GM10266 (cell line): Measurements from ENCODE around the gene SKAP2.

Experiments
- DNase-seq: peaks from one replicate; pipeline ENCODE4 v3.0.0; 2012; ENCODE audit errors: extremely low spot score
- CTCF ChIP-seq: IDR thresholded peaks from 2 replicates; pipeline ENCODE4 v1.5.1; 2012; ENCODE audit warnings: mild to moderate bottlenecking, low read depth; ENCODE audit not compliant: control insufficient read depth, insufficient read depth; ENCODE audit errors: missing control alignments

SKAP2 gene

DNA sequence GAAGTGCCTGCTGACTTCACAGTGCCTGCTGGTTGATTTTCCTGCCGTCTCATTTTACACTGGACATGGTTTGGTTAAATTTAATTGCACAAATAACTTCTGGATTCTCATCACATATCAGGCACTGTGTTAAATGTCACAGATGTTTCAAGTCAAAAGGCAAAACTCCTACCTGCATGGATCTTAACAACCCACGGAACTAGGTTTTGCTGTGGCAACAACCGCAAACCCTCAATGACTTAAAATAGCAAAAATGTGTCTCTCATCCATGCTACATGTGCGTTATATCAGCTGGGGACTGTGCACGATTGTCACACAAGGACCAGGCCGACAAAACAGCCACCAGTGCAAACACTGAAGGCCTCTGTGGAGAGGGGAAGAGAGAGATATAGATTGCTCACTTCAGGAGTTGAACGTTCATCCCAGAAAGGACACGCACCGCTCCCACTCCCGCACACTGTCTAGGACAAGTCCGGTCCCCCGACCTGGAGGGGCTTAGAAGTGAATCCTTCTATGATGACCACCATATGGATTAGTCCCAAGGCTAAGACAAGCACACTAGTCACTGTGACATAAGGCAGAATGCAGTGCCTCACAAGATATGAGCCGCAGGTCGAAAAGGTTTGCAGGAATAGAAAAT is 233.3 kb downstream of the SKAP2 start:
- no peak for DNase-seq
- TF ChIP-seq CTCF = no peak

DNA sequence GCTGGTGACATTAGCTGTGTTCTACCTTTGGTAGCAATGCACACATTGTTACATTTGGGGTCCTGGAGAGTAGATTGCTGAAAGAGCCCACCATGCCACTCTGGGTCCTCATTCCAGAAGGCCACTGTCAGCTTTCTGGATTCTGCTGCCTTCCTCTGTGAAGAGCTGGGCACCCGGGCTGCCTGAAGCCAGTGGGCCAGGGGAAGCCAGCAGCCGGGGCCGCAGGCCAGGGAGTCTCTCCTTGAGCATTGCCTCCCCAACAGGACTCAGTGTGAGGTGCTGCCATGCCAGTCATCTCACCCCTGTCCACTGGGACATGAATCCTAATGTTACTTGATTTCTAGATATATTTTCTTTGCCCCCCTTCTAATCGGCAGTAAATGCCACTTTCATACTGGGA is 234.0 kb downstream of the SKAP2 start:
- no peak for DNase-seq
- TF ChIP-seq CTCF = no peak

DNA sequence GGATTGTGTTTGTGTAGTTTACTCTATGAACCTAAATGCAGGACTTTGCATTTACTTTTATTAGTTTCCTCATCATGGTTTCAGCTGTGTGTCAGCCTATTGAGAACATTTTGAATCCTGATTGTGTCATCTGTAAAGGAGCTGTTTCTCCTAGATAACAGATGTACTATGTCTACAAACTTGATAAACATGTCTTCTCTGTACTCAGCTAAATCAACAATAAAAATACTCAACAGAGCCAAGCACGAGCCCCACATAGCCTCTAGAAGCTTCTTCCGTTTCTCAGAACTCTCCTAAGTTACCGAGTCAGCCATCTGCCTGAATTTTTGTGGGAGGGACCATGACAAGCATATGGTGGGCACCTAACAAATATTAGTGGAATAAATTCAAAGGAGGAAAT is 234.7 kb downstream of the SKAP2 start:
- no peak for DNase-seq
- TF ChIP-seq CTCF = no peak

GRCh38 chr7:26627891-26628341 is 236.5 kb downstream of the SKAP2 start:
- TF ChIP-seq CTCF = no peak
- no peak for DNase-seq

GRCh38 chr7:26627221-26627620 is 237.2 kb downstream of the SKAP2 start:
- no peak for TF ChIP-seq CTCF
- no peak for DNase-seq

GRCh38 chr7:26626687-26627086 is 237.7 kb downstream of the SKAP2 start:
- DNase-seq = no peak
- TF ChIP-seq CTCF = no peak

GRCh38 chr7:26626156-26626555 is 238.2 kb downstream of the SKAP2 start:
- DNase-seq = no peak
- no peak for TF ChIP-seq CTCF
